CD4-positive, alpha-beta T cell treated with Interleukin-15 for 4 hours (primary cell): ENCODE measurements around the gene PHF12.

ENCODE experiments used
- DNase-seq: peaks from one replicate; pipeline ENCODE4 v3.0.0-alpha.2; 2020; ENCODE audit warnings: low spot score

PHF12 gene

DNA sequence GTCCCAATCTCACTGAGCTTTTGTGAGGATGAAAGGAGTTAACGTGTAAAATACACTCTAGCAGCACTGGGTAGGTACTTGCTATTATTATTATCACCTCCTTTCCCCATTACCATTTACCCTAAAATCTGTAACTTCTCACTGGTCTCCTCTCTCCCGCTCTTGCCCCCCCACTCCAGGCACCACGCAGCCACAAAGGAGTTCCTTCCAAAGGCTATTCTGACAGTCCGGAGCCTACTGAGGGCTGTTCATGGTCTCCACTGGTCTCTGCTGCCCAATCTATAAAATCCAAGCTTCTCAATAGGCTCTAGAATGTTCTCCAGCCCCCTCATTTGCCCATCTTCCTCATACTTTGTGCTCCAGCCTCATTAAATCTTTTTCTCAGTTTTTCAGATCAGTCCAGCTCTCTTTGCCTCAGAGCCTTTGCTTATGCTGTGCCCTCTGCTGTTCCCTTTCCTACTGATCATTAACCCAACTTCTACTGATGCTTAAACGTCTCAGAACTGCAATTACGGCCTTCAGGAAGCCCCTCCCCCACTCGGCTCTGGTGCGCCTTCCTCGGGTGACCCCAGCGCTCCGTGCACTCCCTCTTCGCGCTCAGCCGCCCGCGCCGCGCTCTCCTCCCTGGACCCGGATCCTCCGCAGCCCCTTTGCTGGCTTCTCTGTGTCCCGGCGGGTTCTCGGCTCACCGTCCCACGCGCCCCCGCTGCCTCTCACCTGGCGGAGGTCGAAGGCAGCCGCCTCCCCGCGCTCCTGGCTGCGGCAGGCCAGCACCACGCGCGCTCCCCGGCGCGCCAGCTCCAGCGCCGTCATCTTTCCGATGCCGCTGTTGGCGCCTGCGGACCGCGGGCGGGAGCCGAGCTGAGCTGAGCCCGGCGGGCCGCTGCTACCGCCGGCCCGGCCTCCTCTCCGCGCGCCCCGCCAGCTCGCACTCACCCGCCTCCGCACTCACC is 49.2 kb downstream of the PHF12 start:
- peak; percentile 40 for DNase-seq

DNA sequence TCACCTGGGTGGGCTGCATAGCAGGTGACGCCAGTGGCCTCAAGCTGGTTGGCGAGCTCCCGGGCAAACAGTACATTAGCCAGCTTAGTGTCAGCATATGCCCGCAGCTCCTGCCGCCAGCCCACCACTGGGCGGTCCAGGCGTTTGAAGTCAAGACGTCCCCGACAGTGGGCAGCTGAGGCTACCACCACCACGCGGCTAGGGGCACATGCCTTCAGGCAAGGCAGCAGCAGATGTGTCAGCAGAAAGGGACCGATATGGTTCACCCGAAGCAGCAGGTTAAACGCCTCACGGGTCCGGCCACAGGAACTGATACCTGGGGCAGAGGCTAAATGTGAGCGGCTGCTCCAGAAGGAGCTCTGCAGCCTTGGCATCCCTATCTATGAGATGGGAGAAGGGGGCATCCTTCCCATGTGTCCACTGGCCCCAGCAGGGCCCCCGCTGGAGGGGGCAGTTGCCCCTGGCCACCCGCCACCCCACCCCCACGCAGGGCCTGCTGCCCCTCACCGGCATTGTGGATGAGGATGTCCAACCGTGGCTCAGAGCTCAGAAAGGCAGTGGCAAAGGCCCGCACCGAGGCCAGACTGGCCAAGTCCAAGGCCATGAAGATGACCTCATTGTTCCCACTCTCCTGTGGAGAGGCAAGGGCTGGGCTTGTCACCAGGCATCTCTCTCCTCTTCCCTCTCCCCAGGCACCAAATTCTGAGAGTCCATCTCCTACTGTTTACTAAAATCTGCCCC is 50.2 kb downstream of the PHF12 start:
- DNase-seq: no peak

DNA sequence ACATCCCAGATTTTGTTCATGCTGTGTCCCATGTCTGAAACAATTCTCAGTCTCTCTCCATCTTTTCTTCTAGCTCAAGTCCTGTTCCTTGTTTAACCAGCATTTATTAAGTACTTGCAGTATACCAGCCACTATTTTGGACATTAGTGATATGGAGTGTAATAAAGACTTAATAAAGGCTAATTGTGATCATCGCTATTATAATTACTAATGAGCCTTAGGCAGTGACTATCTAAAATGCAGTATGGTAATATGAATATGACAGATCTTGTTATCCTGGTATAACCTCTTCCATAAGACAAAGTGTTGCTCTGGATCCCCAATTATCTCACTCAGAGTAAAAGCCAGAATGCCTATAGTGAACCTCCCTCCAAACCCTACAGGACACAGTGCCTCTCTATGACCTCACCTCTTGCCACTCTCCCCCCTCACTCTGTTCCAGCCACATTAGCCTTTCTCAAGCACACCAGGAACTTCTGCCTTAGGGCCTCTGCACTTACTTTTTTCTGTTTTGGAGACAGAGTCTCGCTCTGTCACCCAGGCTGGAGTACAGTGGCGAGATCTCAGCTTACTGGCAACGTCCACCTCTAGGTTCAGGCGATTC is 52.0 kb downstream of the PHF12 start:
- no peak for DNase-seq

DNA sequence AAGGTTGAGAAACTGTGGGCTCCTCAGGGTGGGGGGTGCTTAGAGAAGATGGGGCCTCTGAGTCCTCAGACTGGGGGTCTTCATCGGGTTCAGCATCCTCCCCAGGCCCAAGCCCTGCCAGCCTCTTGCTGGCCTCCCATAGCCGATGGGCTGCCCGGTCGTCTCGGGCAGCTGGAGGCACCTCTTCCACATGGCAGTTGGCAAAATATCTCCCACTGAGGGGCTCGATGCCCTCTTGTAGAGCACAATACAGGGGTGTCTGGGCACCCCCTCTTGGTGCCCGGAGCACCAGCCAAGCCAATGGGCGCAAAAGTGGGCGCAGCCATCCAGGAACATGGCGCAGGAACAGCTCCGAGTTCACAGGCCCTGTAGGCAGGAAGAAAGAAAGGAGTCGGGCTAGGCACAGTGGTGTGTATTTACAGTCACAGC is 52.8 kb downstream of the PHF12 start:
- DNase-seq: no peak

DNA sequence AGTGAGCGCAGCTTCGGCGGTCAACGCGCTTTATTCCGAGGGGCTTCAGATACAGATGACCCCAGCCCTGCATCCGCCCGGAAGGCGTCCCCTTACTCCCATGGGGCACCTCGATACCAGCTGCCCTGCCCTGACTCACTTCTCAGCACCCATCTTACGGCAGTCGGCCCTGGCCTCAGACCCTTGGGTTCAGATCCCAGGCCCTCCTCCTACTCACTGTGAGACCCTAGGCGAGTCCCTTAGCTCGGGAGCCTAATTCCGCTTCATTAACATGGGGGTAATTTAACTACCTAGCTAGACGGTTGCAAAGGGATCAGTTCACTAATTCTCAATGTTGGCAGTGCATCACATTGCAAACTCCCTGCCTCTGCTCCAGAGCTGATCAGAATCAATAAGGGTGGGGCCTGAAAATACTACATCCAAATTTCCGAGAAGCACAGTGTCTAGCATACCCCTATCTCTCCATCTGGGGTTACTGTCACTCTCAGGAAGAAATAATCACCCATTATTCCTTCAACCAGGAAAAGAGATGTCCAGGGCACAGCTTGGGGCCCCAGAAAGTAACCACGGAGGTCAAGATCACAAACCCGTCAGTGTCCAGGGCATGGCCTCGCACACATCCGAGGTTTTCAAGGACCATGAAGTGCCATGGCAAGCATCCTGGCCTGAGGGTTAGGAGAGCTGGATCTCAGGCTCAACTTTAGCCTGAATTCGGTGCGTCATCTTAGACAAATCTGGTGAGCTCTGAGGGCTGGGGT is 53.4 kb downstream of the PHF12 start:
- peak; percentile 35 for DNase-seq

DNA sequence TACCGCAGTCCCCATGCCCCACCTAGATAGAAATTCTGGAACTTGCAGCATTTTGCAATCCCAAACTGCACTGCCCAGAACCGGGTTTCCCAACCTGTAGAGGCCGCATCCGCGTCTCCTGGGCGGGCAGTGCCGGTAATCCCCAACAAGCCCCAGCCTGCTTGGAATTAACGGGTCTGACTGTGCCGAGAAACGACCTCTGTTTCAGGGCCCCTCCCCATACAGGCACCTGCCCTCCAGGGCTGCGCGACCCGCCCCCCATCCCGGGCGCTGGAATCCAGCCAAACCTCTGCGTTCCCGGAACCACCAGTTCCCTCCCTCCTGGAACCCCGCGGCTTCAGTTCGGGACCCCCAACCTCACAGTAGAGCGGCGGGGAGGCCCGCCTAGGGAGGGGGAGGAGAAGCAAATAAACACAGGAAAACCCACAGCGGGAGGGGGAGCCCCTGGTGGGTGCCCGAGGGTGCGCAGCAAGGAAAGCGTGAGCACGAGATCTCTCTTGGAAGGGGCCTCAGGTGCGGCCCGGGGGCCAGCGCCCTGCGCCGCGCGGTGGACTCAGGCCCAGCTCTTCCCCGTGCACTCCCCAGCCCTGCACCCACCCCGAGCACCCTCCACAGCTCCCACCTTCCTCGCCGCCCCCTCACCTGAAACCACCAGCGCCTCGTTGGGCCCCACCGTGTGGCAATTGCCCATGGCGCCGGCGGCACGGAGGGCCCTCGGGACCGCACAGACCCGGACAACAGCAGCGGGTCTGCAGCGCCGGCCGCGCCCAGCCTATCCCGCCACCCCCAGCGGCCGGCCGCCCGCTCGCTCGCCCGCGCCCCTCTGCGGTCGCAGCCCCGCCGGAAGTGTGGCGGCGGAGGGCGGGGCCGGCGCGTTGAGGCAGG is 54.2 kb downstream of the PHF12 start, which contains the start of gene FLOT2:
Gene FLOT2 (minus strand): TSS at position 850 of the 885 bp plus-strand sequence. CDS start 159 bp downstream, at position 691.
- peak; percentile 58 for DNase-seq

DNA sequence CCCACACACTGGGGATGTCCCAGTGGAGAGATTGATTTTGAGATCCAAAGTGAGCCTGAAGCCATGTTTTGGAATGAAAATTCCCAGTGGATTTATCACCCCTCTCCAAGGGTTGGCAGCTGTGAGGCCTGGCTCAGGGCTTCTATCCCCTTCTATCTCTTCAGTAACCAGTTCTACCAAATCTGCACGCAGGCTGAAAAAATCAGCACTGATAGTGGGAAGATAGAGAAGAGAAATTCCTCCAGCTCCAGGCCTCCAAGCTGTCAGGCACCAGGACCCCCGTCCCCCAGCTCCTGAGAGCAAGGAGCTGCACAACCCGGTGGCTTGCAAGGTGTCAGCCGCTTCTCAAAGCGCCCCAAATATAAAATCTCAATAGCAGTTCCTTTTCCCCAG is 54.8 kb downstream of the PHF12 start:
- no peak for DNase-seq

DNA sequence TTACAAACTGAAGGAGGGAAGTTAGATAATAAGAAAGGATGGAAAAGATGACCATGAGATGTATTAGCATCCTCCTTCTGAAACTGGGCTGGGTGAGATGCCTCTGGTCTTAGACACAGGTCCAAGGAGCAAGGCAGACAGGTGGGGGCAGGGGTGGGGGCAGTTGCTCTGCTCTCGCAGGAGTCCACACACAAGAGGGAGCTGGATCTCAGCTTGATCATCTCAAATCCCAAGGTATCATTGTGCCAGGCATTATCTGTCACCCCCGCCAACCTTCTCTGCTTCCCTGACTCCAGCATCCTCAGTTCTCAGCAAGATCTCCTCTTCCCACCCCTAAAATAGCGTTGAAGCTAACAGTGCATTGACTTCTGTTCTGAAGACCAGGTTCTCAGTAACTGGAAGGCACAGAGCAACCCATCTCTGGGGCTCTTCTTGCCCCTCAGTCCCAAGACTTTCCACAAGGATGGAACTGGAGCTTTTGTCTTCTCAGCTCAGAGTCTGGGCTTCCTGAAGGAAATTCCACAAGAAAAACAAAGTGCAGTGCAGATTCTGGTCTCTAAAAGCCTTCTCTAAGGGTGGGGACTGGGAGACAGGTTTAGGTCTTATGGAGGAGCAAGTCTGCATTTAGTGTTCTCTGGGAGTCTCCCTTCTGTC is 55.4 kb downstream of the PHF12 start:
- no peak for DNase-seq

DNA sequence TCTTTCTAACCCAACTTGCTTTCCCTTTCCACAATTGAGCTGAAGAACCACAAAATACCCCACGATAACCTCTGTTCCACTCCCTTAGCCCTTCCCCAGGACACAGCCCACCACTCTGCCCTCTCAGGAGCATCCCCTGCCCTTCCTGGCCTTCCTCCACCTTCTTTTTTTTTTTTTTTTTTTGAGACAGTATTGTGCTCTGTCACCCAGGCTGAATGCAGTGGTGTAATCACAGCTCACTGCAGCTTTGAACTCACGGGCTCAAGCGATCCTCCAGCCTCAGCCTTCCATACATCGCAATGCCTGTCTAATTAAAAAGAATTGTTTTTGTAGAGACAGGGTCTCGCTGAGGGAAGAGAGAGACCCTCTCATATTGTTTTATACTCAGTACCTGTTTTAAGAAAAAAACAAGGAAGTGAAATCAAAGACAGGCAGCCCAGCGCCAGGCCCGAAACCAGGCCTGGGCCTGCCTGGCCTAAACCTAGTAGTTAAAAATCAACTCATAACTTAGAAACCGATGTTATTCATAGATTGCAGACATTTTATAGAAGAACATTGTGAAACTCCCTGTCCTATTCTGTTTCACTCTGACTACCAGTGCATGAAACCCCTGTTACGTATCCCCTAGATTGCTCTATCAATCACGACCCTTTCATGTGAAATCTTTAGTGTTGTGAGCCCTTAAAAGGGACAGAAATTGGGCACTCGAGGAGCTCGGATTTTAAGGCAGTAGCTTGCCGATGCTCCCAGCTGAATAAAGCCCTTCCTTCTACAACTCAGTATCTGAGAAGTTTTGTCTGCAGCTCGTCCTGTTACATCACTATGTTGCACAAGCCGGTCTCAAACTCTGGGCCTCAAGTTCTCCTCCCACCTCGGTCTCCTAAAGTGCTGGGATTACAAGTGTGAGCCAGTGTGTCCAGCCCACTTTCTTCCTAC is 57.8 kb downstream of the PHF12 start:
- DNase-seq: peak; percentile 11

DNA sequence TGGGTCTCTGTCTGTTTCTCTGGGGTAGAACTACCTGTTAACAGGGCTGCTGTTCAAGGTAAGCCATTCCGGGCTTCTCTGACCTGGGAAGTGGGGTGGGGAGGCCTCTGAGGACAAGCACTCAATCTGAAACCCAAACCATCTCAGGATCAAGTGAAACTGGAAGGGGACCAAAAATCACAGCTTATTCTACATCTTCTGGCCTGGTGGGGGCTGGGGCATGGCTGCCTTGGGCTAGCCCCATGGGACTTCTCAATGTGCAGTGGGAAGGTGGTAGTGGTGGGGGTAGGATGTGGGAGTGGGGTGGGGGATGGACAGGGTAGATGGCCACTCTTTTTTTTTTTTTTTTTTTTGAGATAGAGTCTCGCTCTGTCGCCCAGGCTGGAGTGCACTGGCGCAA is 59.3 kb downstream of the PHF12 start:
- DNase-seq: no peak

DNA sequence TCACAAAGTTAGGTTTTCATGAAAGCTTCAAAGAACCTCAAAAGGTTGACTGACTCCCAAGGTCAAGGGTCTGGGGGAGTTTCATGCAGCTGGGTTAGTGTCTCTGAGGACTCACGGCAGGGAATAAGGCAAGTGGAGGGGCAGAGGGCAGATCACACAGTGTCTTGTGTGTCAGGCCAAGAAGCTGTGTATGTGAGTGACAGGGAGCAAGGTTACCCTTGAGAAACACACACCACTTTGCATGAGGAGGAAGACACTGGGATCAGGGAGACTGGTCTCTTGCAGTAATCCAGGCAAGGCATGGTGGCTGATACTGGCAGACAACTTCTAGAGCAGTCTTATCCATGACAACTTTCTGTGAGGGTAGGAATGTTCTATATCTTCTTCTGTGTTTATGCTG is 60.1 kb downstream of the PHF12 start:
- no peak for DNase-seq

DNA sequence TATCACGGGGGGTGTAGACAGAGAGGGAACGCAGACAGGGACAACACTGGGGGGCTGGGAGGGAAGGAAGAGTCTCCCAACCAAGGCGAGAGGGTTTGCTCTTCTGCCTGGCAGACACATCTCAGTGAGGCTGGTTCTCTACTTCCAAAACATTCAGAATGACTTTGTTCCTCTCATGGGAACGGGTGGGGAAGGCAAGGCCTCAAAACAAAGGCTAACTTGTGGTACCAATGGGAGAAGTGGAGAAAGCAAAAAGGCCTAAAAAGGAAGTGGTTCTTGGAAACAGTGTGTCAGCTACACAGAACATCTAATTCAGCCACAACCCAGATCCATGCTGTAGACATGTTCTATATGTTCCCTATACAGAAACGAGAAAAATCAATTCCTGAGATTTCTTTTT is 61.3 kb downstream of the PHF12 start:
- no peak for DNase-seq

DNA sequence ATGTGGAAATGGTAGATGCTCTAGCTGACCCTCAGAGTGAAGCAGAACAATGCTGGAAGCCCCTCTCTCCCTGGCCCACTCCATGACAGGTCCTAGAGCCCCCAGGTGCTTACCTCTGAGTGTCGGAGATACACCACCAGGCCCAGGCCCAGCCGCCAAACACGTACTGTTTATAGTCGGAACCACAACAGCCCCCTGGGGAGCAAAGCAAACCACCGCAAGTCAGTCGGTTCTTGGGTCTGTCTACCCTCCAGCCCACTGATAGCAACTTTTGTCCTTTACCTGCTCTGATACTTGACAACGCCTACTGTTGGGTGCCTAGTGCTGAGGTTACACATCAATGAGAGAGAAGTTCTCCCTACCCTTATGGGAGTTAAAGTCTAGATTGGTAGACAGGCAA is 62.5 kb downstream of the PHF12 start:
- DNase-seq: no peak

DNA sequence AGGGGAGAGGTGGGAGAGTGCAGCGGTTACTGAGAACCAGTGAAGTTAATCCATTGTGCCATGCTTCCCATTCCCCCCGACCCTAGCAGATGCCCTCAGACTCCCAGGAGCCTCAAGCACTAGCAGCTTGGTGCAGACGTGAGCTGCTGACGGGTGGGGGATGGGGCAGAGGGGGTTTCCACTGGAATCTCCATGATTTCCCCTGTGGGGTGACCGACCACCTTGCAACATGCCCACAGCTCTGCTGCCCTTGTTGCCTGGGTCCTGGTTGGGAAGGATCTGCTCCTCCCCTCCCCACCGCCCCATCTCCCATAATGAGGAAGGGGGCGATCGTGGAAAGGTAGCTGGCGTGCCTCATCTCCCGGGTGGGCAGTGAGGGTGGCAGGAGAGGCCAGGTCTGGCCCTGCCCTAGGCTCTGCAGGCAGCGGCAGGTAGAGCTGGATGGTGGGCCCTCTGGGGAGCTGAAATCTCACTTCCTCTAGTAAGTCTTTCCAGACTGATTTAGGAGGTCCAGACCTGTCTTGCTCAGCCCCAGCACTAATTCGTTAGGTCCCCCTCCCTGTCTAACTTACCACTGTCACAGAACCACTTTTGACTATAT is 63.3 kb downstream of the PHF12 start:
- no peak for DNase-seq

DNA sequence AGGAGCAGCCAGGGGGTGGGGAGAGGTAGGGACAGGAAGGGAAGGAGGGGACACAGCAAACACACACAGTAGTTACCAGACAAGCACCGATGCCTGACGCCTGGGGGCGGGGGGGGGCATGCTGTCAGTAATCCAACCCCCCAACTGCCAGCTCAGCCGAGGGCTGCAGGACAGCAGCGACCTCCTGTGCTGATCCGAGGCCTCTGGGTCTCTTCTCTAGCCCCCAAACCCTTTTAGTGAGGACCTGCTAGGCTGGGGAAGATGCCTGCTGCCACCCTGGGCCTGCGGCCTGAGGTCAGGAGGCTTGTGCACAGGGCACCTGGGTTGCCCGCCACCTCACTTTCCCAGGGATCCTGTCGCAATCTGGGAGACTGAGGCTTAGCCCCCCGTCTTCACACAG is 65.4 kb downstream of the PHF12 start:
- DNase-seq: no peak

DNA sequence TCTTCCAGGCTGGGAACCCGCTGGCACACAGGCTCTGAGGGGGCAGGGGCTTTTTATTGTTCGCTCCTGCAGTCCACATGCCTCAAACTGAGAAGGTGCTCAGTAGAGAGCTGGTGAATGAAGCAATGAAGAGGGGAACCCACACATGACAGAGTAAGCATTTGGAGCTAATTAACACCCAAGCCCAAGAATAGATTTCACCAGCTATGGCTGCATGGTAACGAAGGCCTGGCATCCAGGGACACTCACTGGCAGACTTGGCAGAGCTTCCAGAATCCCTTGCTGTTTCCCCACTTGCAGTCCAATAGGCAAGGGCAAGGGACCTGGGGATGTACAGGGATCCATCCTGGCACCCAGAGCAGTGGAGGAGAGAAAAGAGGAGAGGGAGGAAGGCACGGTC is 66.0 kb downstream of the PHF12 start:
- DNase-seq: no peak

DNA sequence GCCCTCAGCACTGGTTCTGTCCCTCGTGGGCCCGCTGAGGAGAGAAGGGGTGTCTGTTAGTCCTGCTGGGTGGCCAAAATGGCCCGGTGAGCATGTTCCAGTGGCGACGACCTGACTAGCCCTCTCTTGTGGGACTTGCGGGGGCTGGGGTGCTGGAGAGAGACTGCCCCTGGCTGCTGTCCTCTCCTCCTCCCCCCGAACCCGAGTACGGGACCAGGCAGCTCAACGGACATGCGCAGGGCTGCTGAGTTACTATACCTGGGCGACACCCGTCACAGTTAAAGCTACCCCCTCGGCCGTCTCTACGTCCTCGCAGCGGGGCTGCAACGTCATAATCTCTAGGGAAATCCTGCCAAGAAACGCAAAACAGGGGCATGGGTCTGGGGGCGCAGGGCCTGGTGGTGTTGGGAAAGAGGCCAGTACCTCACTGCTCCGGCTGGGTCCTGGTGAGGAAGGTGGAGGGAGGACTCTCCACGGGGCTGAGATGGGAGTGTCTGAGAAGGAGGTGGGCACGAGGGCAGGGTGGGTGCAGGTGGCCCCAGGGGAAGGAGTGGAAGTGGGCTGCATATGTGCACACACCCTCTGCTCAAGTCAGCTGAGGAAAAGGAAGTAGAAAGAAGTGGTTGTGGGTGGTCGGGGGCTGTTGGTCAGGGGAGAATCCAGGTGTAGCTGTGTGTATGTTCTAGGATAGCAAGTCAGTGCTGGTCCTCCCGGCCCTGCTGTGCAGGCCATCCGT is 67.2 kb downstream of the PHF12 start:
- no peak for DNase-seq
